GM18511 (cell line): ENCODE data around the gene OR52N5.

Source experiments
- ATAC-seq: cut with Tn5 transposase; IDR thresholded peaks from one replicate; pipeline ENCODE4 v1.9.1; 2021; ENCODE audit warnings: mild to moderate bottlenecking, moderate library complexity; ENCODE audit not compliant: unreplicated experiment

The OR52N5 gene

DNA sequence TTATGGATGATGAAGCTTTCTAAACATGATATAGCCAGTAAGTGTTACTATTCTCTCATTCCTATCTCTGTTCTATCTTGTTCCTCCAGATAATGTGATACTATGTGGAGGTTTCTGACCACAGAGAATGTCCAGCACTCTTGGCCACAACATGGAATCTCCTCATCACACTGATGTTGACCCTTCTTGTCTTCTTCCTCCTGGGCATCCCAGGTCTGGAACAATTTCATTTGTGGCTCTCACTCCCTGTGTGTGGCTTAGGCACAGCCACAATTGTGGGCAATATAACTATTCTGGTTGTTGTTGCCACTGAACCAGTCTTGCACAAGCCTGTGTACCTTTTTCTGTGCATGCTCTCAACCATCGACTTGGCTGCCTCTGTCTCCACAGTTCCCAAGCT lies 56.8 kb downstream of the OR52N5 start:
- no peak for ATAC-seq
